NOMO-1 treated with dmso at 0.1 percent for 144 hours (cell line): Measurements from ENCODE around the gene CCDC51.

Experiments
- DNase-seq: peaks from one replicate; lab custom pipeline; 2025; ENCODE audit not compliant: unreplicated experiment; lab: John Stamatoyannopoulos, UW

Gene CCDC51

GRCh38 chr3:48435223-48435595 is 4.7 kb downstream of the CCDC51 start:
- no peak for DNase-seq

DNA sequence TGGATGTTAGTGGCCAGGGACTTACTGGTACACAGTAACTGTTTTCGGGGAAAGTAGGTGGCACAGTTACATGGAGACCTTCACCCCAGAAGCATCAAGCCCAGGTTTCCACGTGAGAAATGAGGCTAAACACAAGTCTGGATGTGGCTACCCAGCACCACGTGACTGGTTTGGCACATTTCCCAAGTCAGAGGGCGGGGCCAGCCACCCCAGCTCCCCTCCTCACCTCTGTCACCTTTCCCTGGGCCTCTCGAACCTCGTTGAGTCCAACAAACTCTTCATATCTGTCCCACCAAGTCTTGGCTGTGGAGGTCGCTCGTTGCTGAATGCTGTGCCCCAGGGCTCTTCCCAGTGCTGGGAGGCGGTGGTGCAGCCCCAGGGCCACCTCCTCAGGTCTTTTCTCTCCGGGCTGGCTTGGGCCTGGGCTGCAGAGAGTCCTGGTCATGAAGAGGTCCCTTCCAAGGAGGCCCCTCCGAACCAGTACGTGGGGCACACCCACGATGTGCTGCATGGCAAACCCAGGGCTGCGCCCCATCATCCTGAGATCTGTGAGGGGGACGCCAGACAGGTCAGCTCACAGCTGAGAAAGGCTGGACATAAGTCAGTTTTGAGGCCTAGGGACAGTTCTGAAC is 5.2 kb downstream of the CCDC51 start:
- no peak for DNase-seq

DNA sequence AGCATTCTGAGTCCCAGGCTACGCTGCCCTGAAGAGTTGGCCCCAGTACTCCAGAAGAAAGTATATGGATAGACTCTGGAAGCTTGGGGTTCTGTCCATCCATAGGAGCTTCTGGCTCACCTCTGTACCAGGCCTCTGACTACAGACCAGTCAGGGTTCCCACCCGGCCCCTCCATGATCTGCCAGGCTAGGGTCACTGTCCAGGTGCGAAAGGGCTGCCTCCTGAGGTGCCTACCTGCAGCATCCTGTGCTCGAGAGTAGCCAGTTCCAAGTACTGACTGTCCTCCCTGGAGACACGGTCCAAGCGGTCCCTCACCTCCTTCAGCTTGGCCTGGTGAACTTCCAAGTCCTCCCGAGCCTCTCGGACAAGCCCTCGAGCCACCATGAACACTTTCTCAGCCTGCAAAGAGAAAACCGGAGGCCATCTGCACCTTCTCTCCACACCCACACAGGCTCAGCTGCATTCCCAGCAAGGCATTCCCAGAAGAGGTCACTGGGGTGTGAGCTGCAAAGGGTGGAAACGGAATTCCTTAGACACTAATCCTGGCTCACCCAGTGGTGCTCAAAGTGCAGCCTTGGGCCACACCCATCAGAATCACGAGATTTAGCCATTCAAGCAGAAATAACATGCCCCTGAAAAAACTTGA is 6.3 kb downstream of the CCDC51 start:
- DNase-seq, result no peak

- DNase-seq, result no peak
These were observed 7.2 kb downstream of the CCDC51 start for GRCh38 chr3:48432411-48433371.

DNA sequence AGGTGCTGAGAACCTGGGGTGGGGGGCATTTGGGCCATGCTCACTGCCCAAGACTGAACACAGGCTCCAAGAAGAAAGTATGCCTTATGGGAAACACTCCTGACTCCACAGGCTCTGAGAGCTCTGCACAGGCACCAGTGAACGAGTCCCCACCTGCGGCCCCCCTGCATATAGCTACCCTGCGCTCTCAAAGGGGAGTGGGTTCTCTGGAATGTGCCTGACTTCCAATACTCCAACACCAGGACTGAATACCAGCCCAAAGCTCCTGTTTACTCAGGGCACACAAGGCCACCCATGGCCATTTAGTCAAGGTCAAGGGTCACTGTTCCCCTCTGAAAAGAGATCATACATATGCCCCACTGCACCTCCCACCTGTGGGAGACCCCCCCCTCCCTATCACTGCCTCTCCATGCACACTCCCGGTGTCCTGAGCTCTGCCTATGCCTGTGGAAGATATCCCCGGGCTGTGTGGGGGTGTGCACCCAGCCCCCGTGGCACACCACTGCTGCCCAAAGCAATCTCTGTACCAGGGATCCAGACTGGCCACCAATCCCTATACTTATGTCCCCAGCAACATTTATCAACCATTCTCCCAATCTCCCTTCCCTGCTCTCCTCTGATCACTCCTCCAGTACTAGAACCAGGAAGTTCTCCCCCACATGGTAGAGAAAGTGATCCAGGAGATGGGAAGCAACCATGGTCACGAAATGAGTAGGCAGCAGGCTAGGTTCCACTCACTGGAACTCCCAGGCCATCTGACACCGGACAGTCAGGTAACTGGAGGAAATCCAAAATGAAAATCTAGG is 8.5 kb downstream of the CCDC51 start:
- no peak for DNase-seq

DNA sequence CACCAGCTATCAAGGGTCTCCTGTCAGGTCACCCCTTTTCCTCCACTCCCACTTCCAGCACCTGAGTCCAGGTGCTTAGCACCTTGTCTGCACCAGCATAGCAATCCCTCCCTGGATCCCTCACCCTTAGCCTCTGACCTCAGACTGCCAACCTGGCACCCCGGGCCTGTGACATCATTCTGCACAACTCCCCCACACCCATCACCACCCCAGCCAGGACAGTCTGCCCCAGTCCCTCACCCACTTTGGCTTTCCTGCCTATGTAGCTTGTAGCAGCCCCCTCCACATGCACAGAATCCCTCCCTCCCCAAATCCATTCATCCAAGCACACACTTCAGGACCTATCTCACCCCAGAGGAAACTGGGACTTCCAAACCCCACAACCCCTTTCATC is 9.2 kb downstream of the CCDC51 start:
- no peak for DNase-seq

GRCh38 chr3:48429960-48430707 is 9.8 kb downstream of the CCDC51 start, which contains the start of gene PLXNB1:
Gene PLXNB1 (minus strand): TSS chr3:48430086. CDS start chr3:48424611, 5,475 bp downstream.
- DNase-seq, result no peak

DNA sequence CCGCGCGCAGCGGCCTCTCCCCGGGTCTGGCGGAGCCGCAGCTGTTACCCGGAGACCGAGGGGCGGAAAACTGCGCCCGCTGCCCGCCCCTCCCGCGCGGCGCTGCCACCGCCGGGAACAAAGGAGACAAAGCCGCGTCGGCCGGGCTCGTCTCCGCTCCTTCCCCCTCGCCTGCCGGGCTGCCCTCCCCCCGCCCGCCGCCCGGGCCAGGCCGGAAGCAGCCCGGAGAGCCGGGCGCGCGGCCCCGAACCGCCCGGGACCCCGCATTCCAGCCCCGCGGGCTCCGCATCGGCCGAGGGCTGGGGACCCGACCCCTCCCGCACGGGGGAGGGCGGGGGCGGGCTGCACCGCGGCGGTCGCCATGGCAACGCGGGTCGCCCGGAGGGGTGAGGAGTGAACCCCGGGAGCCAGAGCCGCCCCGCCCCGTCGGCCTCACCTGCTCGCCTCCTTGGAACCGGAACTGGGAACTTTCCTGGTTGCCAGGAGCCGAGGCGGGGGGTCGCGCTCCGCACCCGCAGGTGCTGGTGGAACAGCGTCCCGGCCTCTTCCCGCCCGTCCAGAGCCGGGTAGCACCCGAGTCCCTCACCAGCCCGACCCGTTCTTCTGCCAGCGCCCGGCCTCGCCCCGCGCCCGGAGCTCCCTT is 10.5 kb downstream of the CCDC51 start:
- no peak for DNase-seq

- no peak for DNase-seq
These were observed 11.2 kb downstream of the CCDC51 start for GRCh38 chr3:48428572-48429316.

DNA sequence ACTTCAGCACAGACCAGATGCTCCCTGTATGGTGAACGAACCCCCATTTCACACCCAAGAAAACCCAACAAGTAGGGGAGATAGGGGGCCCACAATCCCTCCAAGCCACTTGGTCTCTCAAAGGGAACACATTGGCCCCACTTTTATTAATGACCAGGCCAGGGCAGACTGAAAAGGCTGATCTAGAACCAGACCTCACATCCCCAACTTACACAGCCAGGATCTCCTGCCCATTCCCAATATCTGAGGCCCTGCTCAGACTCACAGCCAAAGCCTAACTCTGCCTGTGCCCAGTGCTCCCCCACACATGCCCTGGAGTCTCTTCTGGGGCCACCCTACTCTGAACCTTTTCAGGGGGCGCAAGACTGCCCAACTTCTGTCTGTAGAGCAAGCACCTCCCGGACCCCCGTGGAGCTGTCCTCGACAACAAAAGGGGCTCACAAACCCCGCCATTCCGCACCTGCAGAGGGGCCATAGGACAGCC is 11.8 kb downstream of the CCDC51 start:
- no peak for DNase-seq

DNA sequence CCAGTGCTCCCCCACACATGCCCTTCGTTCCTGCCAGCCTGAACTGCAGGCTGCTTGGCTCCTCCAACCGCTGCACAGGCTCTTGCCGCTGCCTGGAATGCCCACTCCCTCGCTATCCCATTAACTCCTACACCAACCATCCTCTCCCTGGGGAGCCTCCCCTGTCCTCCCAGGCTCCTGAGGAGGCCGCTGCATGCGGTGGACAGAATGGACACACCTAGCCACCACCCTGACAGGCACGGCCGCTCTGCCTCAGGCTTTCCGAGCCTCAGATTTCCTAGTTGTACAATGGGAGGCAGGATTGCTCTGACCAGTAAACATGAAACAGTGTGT is 12.3 kb downstream of the CCDC51 start:
- no peak for DNase-seq

- DNase-seq, result no peak
These were observed 12.8 kb downstream of the CCDC51 start for GRCh38 chr3:48426944-48427629.

GRCh38 chr3:48426401-48426909 is 13.5 kb downstream of the CCDC51 start:
- DNase-seq, result no peak

DNA sequence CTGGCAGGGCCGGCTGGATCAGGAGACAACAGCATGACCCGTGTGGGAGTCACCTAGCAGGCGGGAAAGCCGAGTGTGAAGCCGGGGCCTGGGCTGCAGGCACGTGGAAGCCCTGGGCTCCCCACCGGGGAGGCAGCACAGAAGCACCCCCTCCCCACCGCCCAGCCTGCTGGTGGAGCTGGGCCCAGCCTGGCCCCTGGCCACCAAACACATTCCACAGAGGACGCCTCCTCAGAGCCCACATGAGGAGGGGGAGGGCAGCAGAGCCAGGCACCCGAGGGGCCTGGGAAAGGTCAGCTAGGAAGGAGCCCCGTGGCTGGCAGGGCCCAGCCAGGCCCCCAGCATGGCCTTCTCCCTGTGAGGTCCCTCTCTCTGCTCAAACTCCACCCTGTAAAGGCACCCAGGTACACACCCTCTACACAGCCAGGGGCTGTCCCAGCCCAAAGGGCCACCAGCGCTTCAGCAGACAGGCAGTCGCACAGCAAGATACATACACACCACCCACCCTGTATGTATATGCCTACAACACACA is 14.6 kb downstream of the CCDC51 start:
- DNase-seq, result no peak

GRCh38 chr3:48423883-48424695 is 15.8 kb downstream of the CCDC51 start:
- no peak for DNase-seq

DNA sequence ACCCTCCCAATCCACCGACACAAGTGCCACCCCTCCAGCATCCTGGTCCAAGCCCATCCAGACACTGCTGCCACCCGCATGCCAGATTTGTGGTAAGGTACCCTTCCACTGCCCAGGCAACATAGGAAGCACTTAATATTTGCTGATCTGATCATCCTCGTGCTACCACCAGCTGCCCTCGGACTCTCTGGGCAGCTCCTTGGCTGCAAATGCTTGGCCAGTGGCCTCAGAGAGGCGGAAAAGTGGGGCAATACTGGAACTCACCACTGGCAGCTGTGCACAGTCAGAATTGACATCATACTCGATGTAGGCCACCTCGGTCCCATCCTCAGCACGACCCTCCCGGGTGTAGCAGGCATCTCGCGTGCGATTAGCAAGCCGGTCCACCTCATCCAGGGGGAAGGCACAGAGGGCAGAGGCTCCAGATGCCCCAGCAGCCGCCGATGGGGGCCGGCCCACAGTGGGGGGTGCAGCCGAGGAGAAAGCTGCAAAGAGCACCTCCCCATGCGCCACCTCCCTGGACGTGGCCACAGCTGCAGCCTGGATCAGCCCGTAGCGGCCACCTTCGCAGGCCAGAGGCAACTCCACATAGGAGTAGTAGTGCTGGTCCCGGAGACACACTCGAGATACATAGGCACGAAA is 16.6 kb downstream of the CCDC51 start:
- DNase-seq, result no peak

DNA sequence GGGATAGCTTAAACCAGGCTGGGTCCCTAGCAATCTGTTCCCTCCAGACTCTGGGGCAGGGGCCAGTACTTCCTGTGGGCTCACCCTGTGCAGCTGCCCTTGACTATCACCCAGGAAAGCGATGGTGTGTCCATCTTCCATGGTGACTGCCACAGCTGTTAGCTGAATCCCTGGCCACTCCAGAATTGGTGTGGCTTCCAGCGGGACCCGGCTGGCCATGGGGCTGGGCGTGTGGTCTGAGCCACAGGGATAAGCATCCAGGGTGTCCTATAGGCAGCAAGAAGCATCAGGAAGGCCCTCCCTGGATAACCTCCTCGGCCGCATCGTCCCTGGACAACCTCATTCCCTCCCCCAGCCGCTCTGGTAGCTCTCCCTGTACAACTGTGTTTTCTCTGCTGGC is 17.2 kb downstream of the CCDC51 start:
- no peak for DNase-seq
